ENCODE results near the gene NPR3.

NPR3 gene, protein sequence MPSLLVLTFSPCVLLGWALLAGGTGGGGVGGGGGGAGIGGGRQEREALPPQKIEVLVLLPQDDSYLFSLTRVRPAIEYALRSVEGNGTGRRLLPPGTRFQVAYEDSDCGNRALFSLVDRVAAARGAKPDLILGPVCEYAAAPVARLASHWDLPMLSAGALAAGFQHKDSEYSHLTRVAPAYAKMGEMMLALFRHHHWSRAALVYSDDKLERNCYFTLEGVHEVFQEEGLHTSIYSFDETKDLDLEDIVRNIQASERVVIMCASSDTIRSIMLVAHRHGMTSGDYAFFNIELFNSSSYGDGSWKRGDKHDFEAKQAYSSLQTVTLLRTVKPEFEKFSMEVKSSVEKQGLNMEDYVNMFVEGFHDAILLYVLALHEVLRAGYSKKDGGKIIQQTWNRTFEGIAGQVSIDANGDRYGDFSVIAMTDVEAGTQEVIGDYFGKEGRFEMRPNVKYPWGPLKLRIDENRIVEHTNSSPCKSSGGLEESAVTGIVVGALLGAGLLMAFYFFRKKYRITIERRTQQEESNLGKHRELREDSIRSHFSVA

GRCh38 chr5:32710550-32711361 is at the start of gene NPR3:
TSS of gene NPR3 (plus strand) at chr5:32711321. CDS start at chr5:32711777, 456 bp downstream.
- no peak for DNase-seq (ENCODE audit: low spot score)

DNA sequence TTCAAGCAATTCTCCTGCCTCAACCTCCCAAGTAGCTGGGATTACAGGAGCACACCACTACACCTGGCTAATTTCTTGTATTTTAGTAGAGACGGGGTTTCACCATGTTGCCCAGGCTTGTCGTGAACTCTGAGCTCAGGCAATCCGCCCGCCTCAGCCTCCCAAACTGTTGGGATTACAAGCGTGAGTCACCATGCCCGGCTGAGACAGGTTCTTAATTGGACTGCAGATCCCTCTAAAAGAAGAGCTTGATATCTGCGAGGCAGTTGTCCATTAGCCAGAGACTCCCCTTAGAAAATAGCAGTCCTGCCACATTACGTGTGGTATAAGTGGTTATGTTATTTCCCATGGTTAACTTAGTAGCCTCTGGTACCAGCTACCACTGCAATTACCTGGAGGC is 46.6 kb upstream of the NPR3 start:
- DNase-seq (ENCODE audit: low spot score) = no peak

DNA sequence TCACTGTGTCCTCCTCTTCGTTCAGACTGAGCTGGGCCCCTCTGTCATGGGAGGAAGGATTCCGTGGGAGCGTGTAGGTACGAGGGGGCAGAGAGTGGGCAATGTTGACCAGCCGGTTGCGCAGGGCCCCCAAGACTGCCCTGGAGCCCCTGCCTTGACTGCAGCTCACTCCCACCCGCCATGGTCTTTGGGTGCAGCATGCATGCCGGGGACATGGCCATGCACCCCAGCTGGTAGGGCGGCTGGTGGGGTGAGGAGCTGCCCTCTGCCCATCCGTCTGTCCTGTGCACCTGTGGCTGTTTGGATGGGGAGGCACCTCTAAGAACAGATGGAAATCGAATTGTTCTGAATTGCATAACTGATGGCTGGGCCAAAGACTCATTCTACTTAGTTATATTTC is 42.6 kb upstream of the NPR3 start:
- no peak for DNase-seq (ENCODE audit: low spot score)

DNA sequence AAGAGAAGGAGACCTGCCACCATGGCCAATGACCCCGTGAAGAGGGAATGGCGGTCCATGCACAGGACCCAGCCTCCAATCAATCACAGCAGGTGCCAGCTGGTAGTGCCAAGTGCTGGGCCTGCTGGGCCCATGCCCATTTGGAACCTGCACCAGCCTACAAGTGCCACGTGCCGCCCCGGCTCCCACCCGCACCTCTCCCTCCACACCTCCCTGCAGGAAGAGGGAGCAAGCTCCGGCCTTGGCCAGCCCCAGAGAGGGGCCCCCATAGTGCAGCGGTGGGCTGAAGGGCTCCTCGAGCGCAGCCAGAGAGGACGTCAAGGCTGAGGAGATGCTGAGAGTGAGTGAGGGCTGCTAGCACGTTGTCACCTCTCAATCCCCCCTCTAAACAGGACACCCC is 37.8 kb upstream of the NPR3 start:
- DNase-seq (ENCODE audit: low spot score) = no peak

DNA sequence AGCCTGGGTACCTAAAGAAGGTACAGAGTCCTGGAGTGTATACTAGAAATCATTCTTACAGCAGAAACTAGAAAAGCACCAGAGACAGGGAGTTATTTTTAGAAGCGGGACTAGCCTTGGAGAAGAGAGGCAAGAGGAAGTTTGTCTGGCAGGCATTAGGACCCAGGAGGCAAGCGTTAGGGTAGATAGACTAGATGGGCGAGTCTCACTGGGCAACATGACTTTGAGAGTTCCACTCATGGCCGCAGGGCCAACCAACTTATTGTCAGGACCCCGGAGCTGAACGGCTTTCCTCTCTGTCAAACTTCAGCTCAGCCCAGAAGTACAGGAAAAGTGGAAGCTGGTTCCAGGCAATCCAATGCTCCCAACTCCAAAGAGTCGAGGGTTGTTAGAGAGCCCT is 34.1 kb upstream of the NPR3 start:
- no peak for DNase-seq (ENCODE audit: low spot score)

- no peak for DNase-seq (ENCODE audit: low spot score)
Observed at GRCh38 chr5:32678472-32678871, 32.6 kb upstream of the NPR3 start.

GRCh38 chr5:32679218-32679617 is 31.9 kb upstream of the NPR3 start:
- DNase-seq (ENCODE audit: low spot score) = no peak

GRCh38 chr5:32680183-32680582 is 30.9 kb upstream of the NPR3 start:
- no peak for DNase-seq (ENCODE audit: low spot score)

GRCh38 chr5:32683125-32683524 is 28.0 kb upstream of the NPR3 start:
- DNase-seq (ENCODE audit: low spot score) = no peak

DNA sequence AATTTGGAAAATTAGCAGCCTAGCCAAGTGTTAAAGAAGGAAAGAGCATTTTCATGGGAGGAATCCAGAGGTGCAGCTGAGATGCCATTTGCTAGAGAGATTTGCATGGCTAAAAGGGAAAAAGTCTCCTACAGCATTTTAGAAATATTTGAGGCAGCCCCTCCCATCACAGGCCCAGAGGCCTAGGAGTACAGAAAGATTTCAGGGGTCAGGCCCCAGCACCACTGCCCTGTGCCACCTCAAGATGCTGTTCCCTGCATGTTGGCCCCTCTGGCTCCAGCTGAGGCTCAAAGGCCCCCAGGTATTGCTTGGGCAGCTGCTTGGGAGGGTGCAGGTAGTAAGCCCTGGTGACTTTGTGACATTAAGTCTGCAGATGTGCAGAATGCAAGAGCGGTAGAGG is 26.9 kb upstream of the NPR3 start:
- DNase-seq (ENCODE audit: low spot score) = no peak

DNA sequence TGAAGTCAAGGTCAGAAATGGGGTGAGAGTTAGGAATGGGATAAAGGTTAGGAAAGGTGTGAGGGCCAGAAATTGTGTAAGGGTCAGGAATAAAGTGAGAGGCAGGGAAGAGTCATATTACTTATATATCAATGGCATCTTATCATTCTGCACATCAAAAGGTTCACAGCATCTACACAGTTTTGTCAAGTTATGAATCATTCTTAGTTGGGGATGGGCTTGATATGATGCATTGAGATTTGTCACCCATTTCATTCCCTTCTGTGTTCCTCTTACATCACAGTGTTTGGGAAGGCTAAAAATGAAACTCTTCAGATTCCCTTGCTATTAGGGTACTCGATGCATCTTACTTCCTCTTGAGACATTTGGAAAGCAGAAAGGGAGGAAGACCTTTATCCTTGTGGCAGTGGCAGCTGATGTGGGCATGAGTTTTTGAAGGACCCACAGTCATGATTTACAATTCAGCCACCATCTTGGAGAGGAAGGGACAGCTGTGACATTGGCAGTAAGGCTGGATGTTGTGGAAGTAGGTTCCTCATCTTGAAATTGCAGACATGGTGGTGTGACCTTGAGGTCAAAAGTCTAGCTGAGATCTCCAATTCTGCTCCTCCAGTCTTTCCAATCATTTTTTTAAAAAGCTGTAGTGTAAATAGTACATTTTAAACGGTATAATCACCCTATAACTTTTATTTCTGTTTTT is 24.2 kb upstream of the NPR3 start:
- no peak for DNase-seq (ENCODE audit: low spot score)

DNA sequence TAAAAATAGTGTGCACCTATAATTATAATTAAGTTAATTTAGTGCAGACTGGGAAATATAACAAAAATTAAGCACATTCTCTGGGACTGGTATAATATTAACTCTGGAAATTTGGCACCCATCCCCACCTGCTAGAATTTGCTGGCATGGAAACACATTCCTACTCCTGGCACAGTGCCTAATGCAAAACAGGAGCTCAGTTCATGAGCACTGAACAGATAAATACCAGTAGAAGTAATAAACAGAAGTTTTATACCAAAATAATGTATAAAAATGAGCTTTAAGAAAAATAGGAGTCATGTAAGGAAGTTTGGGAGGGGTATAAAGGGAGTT is 23.7 kb upstream of the NPR3 start:
- DNase-seq (ENCODE audit: low spot score) = no peak

DNA sequence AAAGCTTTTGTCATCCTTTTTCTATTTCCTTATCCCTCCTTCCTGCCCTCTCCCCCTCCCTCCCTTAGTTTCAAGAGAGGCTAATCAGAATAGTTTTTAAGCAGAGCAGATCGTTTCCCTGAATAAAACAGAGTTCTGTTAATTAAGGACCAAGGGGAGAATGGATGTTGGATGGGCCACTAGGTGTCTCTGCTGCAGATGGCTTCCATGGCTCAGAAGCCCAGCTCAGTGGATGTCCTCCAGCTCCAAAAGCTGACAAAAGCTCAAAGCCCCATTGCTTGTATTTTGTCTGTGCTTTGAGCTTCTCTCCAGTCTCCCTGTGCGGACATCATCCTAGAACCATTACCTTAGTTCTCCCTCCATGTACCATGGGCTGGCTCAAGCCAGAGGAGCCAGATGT is 21.0 kb upstream of the NPR3 start:
- DNase-seq (ENCODE audit: low spot score) = no peak

DNA sequence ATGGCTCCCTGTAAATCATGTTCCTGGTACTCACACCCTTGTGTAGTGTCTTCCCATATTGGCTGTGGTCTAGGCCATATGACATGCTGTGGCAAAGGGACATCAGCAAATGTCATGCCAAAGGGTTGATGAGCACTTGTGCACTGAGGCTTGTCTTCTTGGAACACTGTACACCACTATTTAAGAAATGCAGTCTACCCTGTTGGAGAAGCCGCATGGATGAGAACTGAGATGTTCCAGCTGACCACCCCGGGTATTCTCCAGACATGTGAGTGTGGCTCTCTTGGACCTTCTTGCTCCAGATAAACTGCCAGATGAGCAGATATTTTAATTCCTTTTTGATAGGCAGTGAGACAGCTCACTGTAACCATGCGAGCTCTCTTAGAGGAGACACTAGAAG is 20.5 kb upstream of the NPR3 start:
- no peak for DNase-seq (ENCODE audit: low spot score)

DNA sequence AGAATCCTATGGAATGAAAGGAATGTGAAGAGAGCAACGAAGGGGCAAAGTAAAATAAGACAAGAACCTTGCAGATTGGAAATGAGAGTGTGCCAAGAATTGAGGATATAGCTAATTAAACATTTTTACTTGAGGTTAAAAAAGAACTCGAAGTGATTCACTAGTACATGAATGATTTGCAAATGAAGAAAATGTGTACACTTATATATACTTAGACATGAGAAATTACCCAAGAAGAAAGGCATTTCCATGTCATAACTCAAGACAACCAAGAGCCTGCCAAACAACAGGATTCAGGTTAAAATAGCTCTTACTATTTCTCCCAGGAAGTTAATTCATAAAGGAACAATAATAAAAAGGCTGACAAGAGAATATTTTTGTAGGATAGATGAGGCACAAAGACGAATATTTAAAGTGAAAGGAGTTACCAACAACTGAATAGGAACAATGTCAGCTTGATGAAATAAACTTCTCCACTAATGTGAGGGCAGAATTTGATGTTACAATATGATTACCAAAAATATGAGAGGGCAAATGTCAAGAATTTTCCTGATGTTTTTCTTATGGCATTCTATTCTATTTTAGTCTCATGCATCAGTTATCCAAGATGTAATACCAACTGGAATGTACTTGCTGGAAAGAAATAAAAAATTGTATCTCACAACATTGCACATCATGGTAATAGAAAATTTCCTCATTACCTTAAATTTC is 18.9 kb upstream of the NPR3 start:
- DNase-seq (ENCODE audit: low spot score) = no peak

- no peak for DNase-seq (ENCODE audit: low spot score)
Observed at GRCh38 chr5:32703957-32704356, 7.2 kb upstream of the NPR3 start.

DNA sequence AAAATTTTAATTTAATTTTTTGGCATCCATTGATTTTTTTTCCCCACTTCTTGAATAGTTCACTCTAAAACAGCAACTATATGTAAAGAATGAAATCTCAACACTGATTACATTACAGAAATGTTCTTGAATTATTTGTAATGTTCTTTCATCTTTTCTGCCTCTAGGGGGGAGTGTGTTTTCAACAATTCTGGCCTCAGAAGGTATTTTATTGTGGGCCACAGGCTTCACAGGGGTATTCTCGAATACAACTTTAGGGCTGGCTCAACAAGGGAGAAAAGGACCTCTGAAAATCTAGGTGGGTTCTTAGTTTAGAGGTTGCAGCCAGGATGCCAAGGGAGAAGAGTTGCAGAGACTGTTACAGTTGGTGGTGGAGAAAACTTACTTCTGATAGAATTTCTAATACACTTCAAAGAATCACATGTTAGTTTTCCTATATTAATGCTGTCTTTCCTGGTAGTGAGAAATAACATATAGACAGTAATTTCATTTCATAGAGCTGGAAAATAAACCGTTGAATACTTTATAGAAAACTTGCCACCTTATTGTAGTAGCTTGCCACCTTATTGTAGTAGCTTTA is 3.6 kb upstream of the NPR3 start:
- no peak for DNase-seq (ENCODE audit: low spot score)

- DNase-seq (ENCODE audit: low spot score) = no peak
Observed at GRCh38 chr5:32708949-32709348, 2.2 kb upstream of the NPR3 start.

DNA sequence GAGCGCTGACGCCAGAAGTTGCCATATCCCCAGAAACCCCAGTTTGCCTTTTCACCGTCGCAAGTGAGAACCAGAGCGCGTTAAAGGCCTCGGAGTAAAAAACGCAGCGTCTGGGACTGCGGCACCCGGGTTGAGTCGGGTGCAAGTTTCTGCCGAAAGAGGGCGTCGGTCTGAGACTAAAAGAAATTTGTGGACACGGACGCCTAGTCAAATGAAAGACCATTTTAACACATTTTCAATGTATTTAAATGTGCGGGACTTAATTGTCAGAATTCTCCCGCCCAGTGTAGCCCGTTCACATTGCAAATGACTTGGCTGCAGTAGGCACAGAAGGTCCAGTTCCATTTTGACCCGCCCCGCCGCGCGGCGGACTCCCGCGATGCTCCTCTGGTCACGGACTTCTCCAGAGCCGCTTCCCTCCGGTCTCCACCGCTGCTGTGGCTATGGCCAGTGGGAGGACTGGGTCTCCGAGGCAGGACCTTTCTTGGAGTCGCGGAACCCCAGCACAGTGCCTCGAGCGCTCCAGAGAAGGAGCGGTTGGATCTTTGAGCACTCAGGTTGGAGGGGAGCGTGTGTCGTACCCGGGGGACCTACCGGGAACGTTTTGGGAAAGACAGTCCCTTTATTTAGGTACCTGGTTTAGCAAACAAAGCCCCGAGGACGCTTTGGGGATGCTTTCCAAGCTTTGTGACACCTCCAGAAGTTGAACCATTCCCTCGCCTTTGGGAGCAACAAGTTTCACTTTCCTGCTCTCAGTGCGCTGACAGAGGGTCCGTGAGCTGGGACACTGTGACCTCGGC is 1.2 kb upstream of the NPR3 start:
- DNase-seq (ENCODE audit: low spot score) = peak; percentile 14

DNA sequence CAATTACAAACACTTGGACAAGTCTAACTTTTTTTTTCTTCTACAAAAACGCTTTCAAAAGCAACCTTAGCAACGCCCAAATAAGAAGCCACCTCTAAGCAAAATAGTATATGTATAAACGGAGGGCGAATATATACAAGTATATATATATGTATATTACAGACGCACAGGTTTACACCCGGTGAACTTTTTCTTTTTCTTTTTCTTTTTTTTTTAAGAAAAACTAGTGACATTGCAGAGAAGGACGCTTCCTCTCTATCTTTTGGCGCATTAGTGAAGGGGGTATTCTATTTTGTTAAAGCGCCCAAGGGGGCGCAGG is 200 bp downstream of the NPR3 start:
- no peak for DNase-seq (ENCODE audit: low spot score)
